Stomach (tissue), 9 donors: ENCODE results near the gene ATP13A1. TPM values are rescaled to one million over a fixed set of nuclear protein-coding genes. Genes with fewer than 3 reads are reported as not detected.

Experiments
- DNase-seq, 2 donors: peaks; one replicate each; pipeline versions ENCODE4 v3.0.0 to v3.0.0-alpha.2; 2013 to 2019
- H3K27ac ChIP-seq, 5 donors: fragments of 200-600 bp in 4 of 5; sonication (generic) in 4 of 5; one replicate each; pipeline ENCODE4 v1.5.1; 2013 to 2019; ENCODE audit warnings: mild to moderate bottlenecking in 1 of 5, moderate library complexity in 1 of 5
- H3K27me3 ChIP-seq, 3 donors: fragments of 200-600 bp; sonication (generic); one replicate each; pipeline ENCODE4 v1.5.1; 2017 to 2019; ENCODE audit warnings: mixed run types in 1 of 3
- H3K36me3 ChIP-seq, 4 donors: fragments of 200-600 bp; sonication (generic); 1 replicate in 3 of 4; 2 replicates in 1 of 4; pipeline ENCODE4 v1.5.1; 2016 to 2019
- H3K4me1 ChIP-seq, 4 donors: fragments of 200-600 bp; sonication (generic); one replicate each; pipeline ENCODE4 v1.5.1; 2016 to 2019
- H3K4me3 ChIP-seq, 4 donors: fragments of 200-600 bp; sonication (generic) in 3 of 4; one replicate each; pipeline ENCODE4 v1.5.1; 2016 to 2019; ENCODE audit warnings: mild to moderate bottlenecking in 1 of 4
- H3K9me3 ChIP-seq, 4 donors: fragments of 200-600 bp; sonication (generic); one replicate each; pipeline ENCODE4 v1.5.1; 2016 to 2019
- CTCF ChIP-seq, 7 experiments: fragments of 450-650 bp in 4 of 7; fragments of 200-600 bp in 3 of 7; sonication (generic) in 3 of 7; IDR thresholded peaks; one replicate each; pipeline ENCODE4 v1.5.1; 2016 to 2019; ENCODE audit warnings: antibody characterized with exemption in 7 of 7, control low read depth in 2 of 7, mild to moderate bottlenecking in 1 of 7
- EP300 ChIP-seq: sonication (generic); formaldehyde crosslinking; IDR thresholded peaks from one replicate; pipeline ENCODE4 v1.6.1; 2017; ENCODE audit warnings: antibody characterized with exemption
- POLR2A ChIP-seq, 4 donors: fragments of 450-650 bp; IDR thresholded peaks; one replicate each; pipeline ENCODE4 v1.6.1; 2016; ENCODE audit warnings: antibody characterized with exemption in 4 of 4, control low read depth in 2 of 4, mild to moderate bottlenecking in 1 of 4, moderate library complexity in 1 of 4
- POLR2AphosphoS5 ChIP-seq, 3 donors: sonication (generic); formaldehyde crosslinking; IDR thresholded peaks; one replicate each; pipeline ENCODE4 v1.6.1; 2016; ENCODE audit warnings: antibody characterized with exemption in 3 of 3
- WGBS, 5 donors: extraction: QIAGEN DNeasy Blood & Tissue Kit in 3 of 5; methylation state at CpG; one replicate each; pipeline versions ENCODE4 v1.1.5 to v1.1.7; 2013 to 2018; 5-methylcytosine and 5-hydroxymethylcytosine counted together
- intact Hi-C: fragments of 100-400 bp; cut with DNase I; formaldehyde crosslinking; loops from one replicate; pipeline ENCODE4 v1.15.1; 2023; ENCODE audit warnings: low total_unique reads
- polyA plus RNA-seq, 3 donors: library from polyadenylated mRNA; stranded (reverse); fragments of 200-250 nt; gene quantifications; one replicate each; pipeline ENCODE4 v1.2.3, GENCODE V29; 2013
- total RNA-seq, 5 donors: library from RNA; depleted of rRNA; stranded (reverse); fragments of >200 nt; gene quantifications; one replicate each; pipeline versions ENCODE4 v1.1.0 to v1.2.3, GENCODE V29; 2014 to 2016
- donor health status: healthy with polysubstance abuse.
- donor health status: Bipolar disorder and iron deficiency.
- donor health status: healthy.

Gene ATP13A1
- total and polyA plus RNA-seq, 8 donors = 17.3 to 451 (median 56.5) TPM

DNA sequence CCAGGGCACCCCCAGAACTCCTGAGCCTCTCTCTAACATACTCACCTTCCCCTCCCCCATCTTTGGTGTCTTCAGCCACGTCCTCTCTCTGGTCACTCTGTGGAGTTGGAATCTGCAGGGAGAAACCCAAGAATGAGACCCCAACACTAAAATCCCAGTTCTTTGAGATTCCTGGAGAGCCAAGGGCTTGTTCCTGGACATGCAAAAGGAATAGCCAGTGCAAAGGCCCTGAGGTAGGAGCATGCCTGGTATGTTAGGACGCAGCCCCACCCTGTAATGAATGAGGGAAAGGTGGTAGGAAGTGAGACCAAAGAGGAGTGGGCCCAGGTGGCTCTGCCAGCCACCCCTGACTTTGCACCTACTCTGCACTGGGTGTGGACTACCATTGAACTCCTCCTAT lies 33.0 kb downstream of the ATP13A1 start:
- H3K4me3 ChIP-seq = no peak overlapping the region
- H3K27me3 ChIP-seq = peaks cover 0 to 24% (median 0%) of the 10 kb centered on the region in 3 donors
- peak in 1 of 2 donors; percentile 4 for DNase-seq
- 87 to 100% (median 97%) methylated on average over 2 of the region's 2 CpGs for WGBS, 5 donors
- H3K4me1 ChIP-seq = peaks cover 13 to 34% (median 30%) of the 10 kb centered on the region in 4 donors
- no peaks in the 10 kb centered on the region for H3K9me3 ChIP-seq
- intact Hi-C loops = no loop called here
- no peak overlapping the region for H3K27ac ChIP-seq
- no peak for TF ChIP-seq POLR2AphosphoS5 (IDR thresholded peaks at IDR 0.05)
- TF ChIP-seq EP300 = no peak
- TF ChIP-seq POLR2A (IDR thresholded peaks at IDR 0.05) = no peak
- TF ChIP-seq CTCF (IDR thresholded peaks at IDR 0.05) = no peak
- peaks cover 12 to 57% (median 43%) of the 10 kb centered on the region in 4 donors for H3K36me3 ChIP-seq

GRCh38 chr19:19630062-19630414 lies 33.4 kb downstream of the ATP13A1 start:
- Histone ChIP-seq H3K36me3 (peaks cover 8 to 53% (median 39%) of the 10 kb centered on the region in 4 donors), H3K9me3 (no peaks in the 10 kb centered on the region), H3K4me1 (peaks cover 13 to 34% (median 30%) of the 10 kb centered on the region in 4 donors), H3K27me3 (peaks cover 0 to 24% (median 0%) of the 10 kb centered on the region in 3 donors), H3K4me3 (no peak overlapping the region), H3K27ac (no peak overlapping the region)
- intact Hi-C loops = no loop called here
- no peak for DNase-seq
- TF ChIP-seq CTCF (IDR thresholded peaks at IDR 0.05) (no peak), POLR2A (IDR thresholded peaks at IDR 0.05) (no peak), POLR2AphosphoS5 (IDR thresholded peaks at IDR 0.05) (no peak)
- WGBS, 5 donors = 97 to 99% (median 98%) methylated on average over 6 to 11 of the region's 11 CpGs

GRCh38 chr19:19628501-19629134 lies 34.9 kb downstream of the ATP13A1 start:
- H3K27ac ChIP-seq = peak overlapping the region; percentile 79 to 95 (median 88)
- WGBS, 5 donors = 5 to 21% (median 8%) methylated on average over 21 to 51 of the region's 51 CpGs

More at GRCh38 chr19:19628501-19629134, 34.9 kb downstream of the ATP13A1 start:
- intact Hi-C loops = no loop called here
- DNase-seq = peak; percentile 85 to 94
- Histone ChIP-seq H3K27me3 (peaks cover 0 to 24% (median 0%) of the 10 kb centered on the region in 3 donors), H3K4me3 (peak overlapping the region; percentile 59 to 71 (median 60)), H3K4me1 (peaks cover 13 to 34% (median 30%) of the 10 kb centered on the region in 4 donors), H3K36me3 (peaks cover 0 to 49% (median 34%) of the 10 kb centered on the region in 4 donors), H3K9me3 (no peaks in the 10 kb centered on the region)
- TF ChIP-seq CTCF (IDR thresholded peaks at IDR 0.05) (no peak), EP300 (no peak), POLR2AphosphoS5 (IDR thresholded peaks at IDR 0.05) (peak in 2 of 3 donors; percentile 76 to 79)
